Common myeloid progenitor, CD34-positive (primary cell): ENCODE data around the gene NFIA. TPM values are rescaled to one million over a fixed set of nuclear protein-coding genes. Genes with fewer than 3 reads are reported as not detected.
A peak's percentile ranks its signal among the peaks of the same experiment; 100 is the strongest.

Experiments
- CTCF ChIA-PET: fragments of 350-600 bp; sonication (Branson Sonifier 250); formaldehyde crosslinking; loops from one replicate; lab custom pipeline; 2021; ENCODE audit warnings: antibody characterized with exemption; lab: Charles Lee
- POLR2A ChIA-PET: fragments of 350-600 bp; sonication (Branson Sonifier 250); formaldehyde crosslinking; loops from one replicate; lab custom pipeline; 2021; ENCODE audit warnings: antibody characterized with exemption; lab: Charles Lee
- DNase-seq, 3 donors: peaks; one replicate each; pipeline versions ENCODE4 v3.0.0 to v3.0.0-alpha.2; 2013
- H3K27ac ChIP-seq, 2 experiments: 1 replicate in 1 of 2; 2 replicates in 1 of 2; pipeline ENCODE4 v1.7.0; 2013; ENCODE audit warnings: inconsistent platforms in 2 of 2, low read length in 2 of 2, mild to moderate bottlenecking in 2 of 2, low read depth in 1 of 2, moderate library complexity in 1 of 2; ENCODE audit not compliant: severe bottlenecking in 2 of 2, insufficient read depth in 1 of 2, poor library complexity in 1 of 2
- H3K27me3 ChIP-seq, 5 experiments: replicated peaks in 2 of 5; 1 replicate in 3 of 5; 2 replicates in 2 of 5; pipeline versions ENCODE4 v1.6.1 to v1.7.0; 2013; ENCODE audit warnings: low read length in 4 of 5, mild to moderate bottlenecking in 2 of 5, moderate library complexity in 2 of 5, inconsistent platforms in 1 of 5; ENCODE audit not compliant: insufficient read depth in 5 of 5, control insufficient read depth in 4 of 5
- H3K36me3 ChIP-seq, 4 experiments: 1 replicate in 2 of 4; 2 replicates in 2 of 4; pipeline versions ENCODE4 v1.6.1 to v1.7.0; 2013; ENCODE audit warnings: low read length in 3 of 4, control low read depth in 1 of 4, mild to moderate bottlenecking in 1 of 4; ENCODE audit not compliant: control insufficient read depth in 4 of 4, insufficient read depth in 4 of 4
- H3K4me1 ChIP-seq, 4 experiments: 1 replicate in 3 of 4; 2 replicates in 1 of 4; pipeline versions ENCODE4 v1.6.1 to v1.7.1; 2013; ENCODE audit warnings: low read length in 3 of 4, mild to moderate bottlenecking in 3 of 4, control low read depth in 1 of 4, inconsistent platforms in 1 of 4, moderate library complexity in 1 of 4; ENCODE audit not compliant: control insufficient read depth in 4 of 4, insufficient read depth in 4 of 4; ENCODE audit errors: control extremely low read depth in 1 of 4
- H3K4me3 ChIP-seq, 7 experiments: 1 replicate in 4 of 7; 2 replicates in 3 of 7; pipeline versions ENCODE4 v1.5.1 to v1.7.0; 2013; ENCODE audit warnings: mild to moderate bottlenecking in 7 of 7, low read length in 6 of 7, moderate library complexity in 6 of 7, inconsistent platforms in 2 of 7, low read depth in 2 of 7, control low read depth in 1 of 7; ENCODE audit not compliant: insufficient read depth in 4 of 7, control insufficient read depth in 1 of 7; ENCODE audit errors: extremely low read depth in 1 of 7
- H3K9me3 ChIP-seq, 5 experiments: 1 replicate in 4 of 5; 2 replicates in 1 of 5; pipeline versions ENCODE4 v1.6.1 to v1.7.1; 2013; ENCODE audit warnings: low read length in 4 of 5, mild to moderate bottlenecking in 2 of 5, inconsistent platforms in 1 of 5, low read depth in 1 of 5, moderate library complexity in 1 of 5; ENCODE audit not compliant: control insufficient read depth in 4 of 5, insufficient read depth in 2 of 5; ENCODE audit errors: control extremely low read depth in 1 of 5
- WGBS: methylation state at CpG from one replicate; pipeline ENCODE4 v1.1.5; 2013; ENCODE audit not compliant: insufficient coverage; 5-methylcytosine and 5-hydroxymethylcytosine counted together
- polyA plus RNA-seq: library from polyadenylated mRNA; unstranded; fragments of 120-200 nt; gene quantifications from one replicate; pipeline ENCODE4 v1.2.1, GENCODE V29; 2013

Gene NFIA
- 10.2 TPM for polyA plus RNA-seq

DNA sequence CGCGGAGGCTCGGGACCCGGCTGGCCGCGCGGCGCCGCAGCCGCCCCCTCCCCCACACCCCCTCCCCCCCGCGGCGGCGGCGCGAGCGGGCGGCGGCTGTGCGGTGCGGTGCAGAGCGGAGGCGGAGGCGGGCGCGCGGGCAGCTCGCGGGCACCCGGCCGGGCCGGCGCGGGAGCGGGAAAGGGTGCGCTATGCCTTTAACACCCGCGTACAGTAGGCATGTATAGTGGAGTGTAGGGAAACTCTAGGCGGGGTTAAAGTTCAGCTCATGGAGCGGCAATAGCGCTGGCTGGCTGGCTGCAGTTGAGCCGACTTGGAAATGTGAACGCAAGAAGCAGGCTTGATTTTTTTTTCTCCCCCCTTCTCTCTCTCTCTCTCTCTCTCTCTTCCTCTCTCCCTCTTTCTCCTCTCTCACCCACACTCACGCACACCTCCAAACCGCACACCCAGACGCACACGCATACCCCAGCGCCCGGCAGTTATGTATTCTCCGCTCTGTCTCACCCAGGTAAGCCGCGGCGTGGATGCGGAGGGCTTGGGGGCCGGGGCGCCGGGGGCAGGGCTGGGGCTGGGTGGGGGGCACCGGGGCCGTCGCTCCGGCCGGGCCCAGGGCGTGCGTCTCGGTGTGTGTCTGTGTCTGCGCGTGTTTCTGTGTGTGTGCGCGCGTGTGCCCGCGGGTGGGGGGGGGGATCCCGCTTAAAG lies at the start of gene NFIA:
TSS of gene NFIA (plus strand) at position 251 of the 702 bp plus-strand sequence.
- Histone ChIP-seq H3K36me3 (no peaks in the 10 kb centered on the region), H3K9me3 (no peaks in the 10 kb centered on the region), H3K4me1 (peaks cover 21 to 58% (median 48%) of the 10 kb centered on the region in 4 experiments), H3K27ac (peak within 1 kb of the TSS in 1 of 2 experiments; percentile 68), H3K4me3 (peak within 1 kb of the TSS; percentile 74 to 90 (median 84)), H3K27me3 (peaks cover 0 to 4% (median 0%) of the 10 kb centered on the region in 5 experiments)
- CTCF ChIA-PET: interaction anchor here (0.6 to 1.7 kb wide), 9 partner anchors 8 to 253 kb away, joined by 3 to 5 read pairs (median 3); no protein-coding TSS in a partner anchor
- POLR2A ChIA-PET: interaction anchor here (0.6 to 1.0 kb wide), 2 partner anchors 21 to 32 kb away, joined by 3 to 5 read pairs; no protein-coding TSS in a partner anchor
- peak in 2 of 3 donors; percentile 62 to 72 for DNase-seq
- 0% methylated on average over 14 of the region's 73 CpGs for WGBS

DNA sequence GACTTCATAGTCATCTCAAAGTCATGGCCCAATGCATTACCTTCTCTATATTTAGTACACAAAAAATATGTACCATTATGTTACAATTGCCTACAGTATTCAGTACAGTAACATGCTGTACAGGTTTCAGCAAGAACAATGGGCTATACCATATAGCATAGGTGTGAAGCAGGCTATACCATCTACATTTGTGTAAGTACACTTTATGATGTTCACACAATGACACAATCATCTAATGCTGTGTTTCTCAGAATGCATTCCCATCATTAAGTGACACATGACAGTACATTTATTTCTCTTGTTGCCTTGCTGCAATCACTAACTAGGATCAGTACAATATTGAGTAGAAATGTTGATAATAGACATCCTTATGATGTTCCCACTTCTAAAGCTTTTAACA lies 46.5 kb upstream of the NFIA start:
- ChIA-PET POLR2A (no interaction called here), CTCF (no interaction called here)
- Histone ChIP-seq H3K27me3 (no peaks in the 10 kb centered on the region), H3K9me3 (peaks cover 0 to 9% (median 0%) of the 10 kb centered on the region in 5 experiments), H3K4me3 (no peak overlapping the region), H3K27ac (no peak overlapping the region), H3K4me1 (no peaks in the 10 kb centered on the region), H3K36me3 (no peaks in the 10 kb centered on the region)
- no peak for DNase-seq

DNA sequence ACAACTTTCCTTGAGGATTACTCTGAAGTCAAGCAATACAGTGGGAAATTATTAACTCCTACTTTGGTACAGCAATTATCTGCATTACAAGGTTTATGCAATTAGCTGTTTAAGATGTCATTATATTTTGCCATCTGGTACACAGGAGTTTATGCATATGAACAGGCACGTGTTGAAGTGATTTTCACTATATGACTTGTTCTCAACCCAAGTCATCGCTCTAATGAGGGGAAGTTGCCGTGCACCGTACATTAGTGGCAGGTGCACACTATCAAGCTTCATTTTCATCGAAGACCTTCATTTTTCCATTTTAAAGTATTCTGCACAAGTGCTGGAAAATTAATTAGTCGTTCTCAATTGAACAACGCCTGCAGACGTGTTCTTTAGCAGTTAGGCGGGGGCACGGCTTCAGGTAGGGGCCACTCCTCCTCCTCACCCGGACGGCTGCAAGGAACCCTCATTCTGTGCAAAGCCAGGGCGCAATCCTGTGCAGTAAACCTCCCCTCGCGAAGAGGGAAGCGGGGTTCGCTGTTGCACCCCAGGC lies 39.8 kb upstream of the NFIA start:
- Histone ChIP-seq H3K27ac (no peak overlapping the region), H3K36me3 (no peaks in the 10 kb centered on the region), H3K27me3 (peaks cover 0 to 8% (median 0%) of the 10 kb centered on the region in 5 experiments), H3K4me1 (peaks cover 2 to 9% (median 4%) of the 10 kb centered on the region in 4 experiments), H3K4me3 (peak overlapping the region in 5 of 7 experiments; percentile 47 to 81 (median 71)), H3K9me3 (no peaks in the 10 kb centered on the region)
- ChIA-PET CTCF (interaction anchor here (0.8 to 12.6 kb wide), 15 partner anchors 13 to 762 kb away, joined by 3 to 164 read pairs (median 4); no protein-coding TSS in a partner anchor), POLR2A (no interaction called here)
- WGBS: 24% methylated on average over 15 of the region's 17 CpGs
- DNase-seq: peak in 2 of 3 donors; percentile 53 to 62

DNA sequence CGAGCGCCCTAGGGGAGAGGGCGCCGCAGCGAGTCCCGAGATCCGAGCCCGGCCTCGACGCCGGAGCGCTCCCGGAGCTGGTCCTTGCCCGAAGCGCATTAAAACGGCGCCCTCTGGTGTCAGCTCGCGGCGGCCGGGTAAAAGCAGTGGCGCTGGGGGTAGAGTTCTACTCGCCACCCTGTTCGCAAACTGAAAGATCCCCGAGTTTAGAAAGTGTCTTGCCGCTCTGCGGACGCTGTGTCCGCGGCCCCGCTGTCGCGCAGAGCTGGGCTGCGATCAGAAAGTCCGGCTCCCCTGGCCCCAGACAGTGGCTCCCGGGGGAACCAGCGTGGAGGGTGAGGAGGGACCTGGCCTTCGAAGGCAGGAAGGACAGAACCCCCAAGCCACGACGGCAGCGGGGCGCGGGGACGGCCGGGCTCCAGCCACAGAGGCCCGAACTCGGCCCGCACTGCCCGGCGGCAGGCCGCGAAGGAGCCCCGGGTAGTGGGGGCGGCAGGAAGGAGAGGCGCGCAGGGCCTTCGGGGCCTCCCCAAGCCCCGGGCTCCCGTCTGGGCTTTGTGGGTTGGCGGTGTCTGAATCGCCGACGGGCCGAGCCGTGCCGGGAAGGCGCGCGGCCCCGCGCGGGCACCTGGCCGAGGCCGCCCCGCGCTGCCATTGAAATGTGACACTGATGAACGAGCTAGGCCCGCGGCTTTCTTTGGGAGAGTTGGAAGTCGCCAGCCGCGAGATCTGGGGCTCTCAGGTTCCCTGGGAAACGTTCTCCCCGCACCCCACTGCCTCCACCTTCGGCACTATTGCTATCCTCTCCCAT lies 39.1 kb upstream of the NFIA start:
- peak; percentile 88 to 93 (median 91) for DNase-seq
- H3K27me3 ChIP-seq: peaks cover 0 to 8% (median 0%) of the 10 kb centered on the region in 5 experiments
- WGBS: 6% methylated on average over 64 of the region's 85 CpGs
- no peaks in the 10 kb centered on the region for H3K36me3 ChIP-seq
- peak overlapping the region; percentile 43 to 81 (median 65) for H3K4me3 ChIP-seq
- no peak overlapping the region for H3K27ac ChIP-seq
- peaks cover 2 to 9% (median 4%) of the 10 kb centered on the region in 4 experiments for H3K4me1 ChIP-seq
- ChIA-PET POLR2A (interaction anchor here (0.7 kb wide), 1 partner anchor 1149 kb away, joined by 4 read pairs; no protein-coding TSS in a partner anchor), CTCF (interaction anchor here (0.7 to 12.6 kb wide), 17 partner anchors 14 to 763 kb away, joined by 3 to 164 read pairs (median 4); partner anchors contain the start of gene NFIA)
- H3K9me3 ChIP-seq: no peaks in the 10 kb centered on the region

DNA sequence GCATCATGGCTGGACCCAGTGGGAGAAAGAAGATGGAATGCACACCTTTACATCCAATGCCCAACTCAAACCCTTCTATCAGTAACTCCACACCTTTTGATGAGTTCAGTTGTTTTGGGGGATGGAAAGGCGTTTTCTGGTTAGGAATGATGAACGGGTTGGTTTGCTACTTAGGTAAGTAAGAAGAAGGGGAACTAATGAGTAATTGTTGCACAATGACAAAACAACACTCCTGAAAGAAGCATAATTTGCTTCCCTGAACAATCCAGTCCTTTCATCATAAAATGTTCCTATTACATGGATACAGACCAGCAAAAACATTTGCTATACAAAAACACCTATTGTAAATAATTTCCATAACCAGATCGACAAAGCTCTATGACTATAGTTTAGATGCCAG lies 35.9 kb upstream of the NFIA start:
- no peaks in the 10 kb centered on the region for H3K9me3 ChIP-seq
- no peak overlapping the region for H3K4me3 ChIP-seq
- DNase-seq: peak in 1 of 3 donors; percentile 10
- no peaks in the 10 kb centered on the region for H3K36me3 ChIP-seq
- peaks cover 2 to 24% (median 17%) of the 10 kb centered on the region in 4 experiments for H3K4me1 ChIP-seq
- CTCF ChIA-PET: interaction anchor here (1.2 to 12.6 kb wide), 3 partner anchors 69 to 807 kb away, joined by 3 to 164 read pairs (median 7); no protein-coding TSS in a partner anchor
- WGBS: no CpG with 5 or more reads among the region's 3 CpGs
- POLR2A ChIA-PET: no interaction called here
- no peak overlapping the region for H3K27ac ChIP-seq
- peaks cover 0 to 11% (median 0%) of the 10 kb centered on the region in 5 experiments for H3K27me3 ChIP-seq

DNA sequence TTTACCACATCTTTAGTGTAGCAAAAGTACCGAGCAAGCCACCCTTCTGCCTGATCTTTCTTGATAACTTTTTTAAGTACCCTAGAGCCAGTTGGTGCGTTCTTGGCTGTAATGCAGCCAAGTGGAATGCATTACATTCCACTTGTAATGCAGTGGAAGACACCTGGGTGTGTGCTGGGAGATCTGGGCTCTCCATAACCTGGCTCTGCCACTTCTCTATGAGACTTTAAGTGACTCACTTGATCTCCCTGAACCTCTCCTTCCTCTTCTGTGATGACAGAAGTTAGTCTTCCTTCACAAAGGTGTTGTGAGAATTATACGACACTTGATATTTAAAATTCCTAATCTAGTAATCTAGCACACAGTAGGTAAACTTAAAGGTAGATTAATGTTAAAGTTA lies 35.3 kb upstream of the NFIA start:
- Histone ChIP-seq H3K4me3 (no peak overlapping the region), H3K9me3 (no peaks in the 10 kb centered on the region), H3K36me3 (no peaks in the 10 kb centered on the region), H3K4me1 (peaks cover 3 to 28% (median 23%) of the 10 kb centered on the region in 4 experiments), H3K27me3 (peaks cover 0 to 15% (median 0%) of the 10 kb centered on the region in 5 experiments), H3K27ac (no peak overlapping the region)
- WGBS: 100% methylated on average over 1 of the region's 3 CpGs
- ChIA-PET POLR2A (interaction anchor here (0.7 kb wide), 1 partner anchor 24 kb away, joined by 3 read pairs; no protein-coding TSS in a partner anchor), CTCF (interaction anchor here (12.6 kb wide), 1 partner anchor 69 kb away, joined by 164 read pairs; no protein-coding TSS in a partner anchor)
- no peak for DNase-seq
